SKM-1 treated with dmso at 0.1 percent for 144 hours (cell line): Measurements from ENCODE around the gene MYO9A.
A peak's percentile ranks its signal among the peaks of the same experiment; 100 is the strongest.
"Not testable (repeated sequence)": the region's sequence is repeated elsewhere in the genome, so short reads cannot be mapped to it uniquely, and the experiment has no call there.

ENCODE experiments used
- DNase-seq: peaks from one replicate; lab custom pipeline; 2025; ENCODE audit not compliant: unreplicated experiment; lab: John Stamatoyannopoulos, UW

The MYO9A gene

GRCh38 chr15:72136170-72137051 lies 18.5 kb upstream of the MYO9A start:
- DNase-seq: no peak

- DNase-seq: no peak
Observed at GRCh38 chr15:72135719-72136118, 17.8 kb upstream of the MYO9A start.

DNA sequence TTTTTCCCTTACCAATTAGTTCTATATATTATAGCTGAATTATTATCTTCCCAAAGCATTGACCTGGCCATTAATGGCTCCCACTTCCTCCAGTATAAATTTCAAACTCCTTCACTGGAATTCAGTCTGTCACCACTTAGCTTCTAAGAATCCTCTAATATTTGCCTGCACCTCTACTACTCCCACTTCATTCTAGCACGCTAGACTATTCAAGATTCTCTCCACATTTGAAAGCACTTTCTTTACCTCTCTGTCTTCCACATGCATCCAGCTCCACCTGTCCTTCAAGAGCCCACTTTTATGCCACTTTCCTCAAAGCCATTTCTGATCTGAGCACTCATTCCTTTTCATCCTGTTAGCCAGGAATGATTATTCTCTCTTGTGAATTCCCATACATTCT lies 15.3 kb upstream of the MYO9A start:
- no peak for DNase-seq

GRCh38 chr15:72131922-72132321 lies 14.0 kb upstream of the MYO9A start:
- no peak for DNase-seq

DNA sequence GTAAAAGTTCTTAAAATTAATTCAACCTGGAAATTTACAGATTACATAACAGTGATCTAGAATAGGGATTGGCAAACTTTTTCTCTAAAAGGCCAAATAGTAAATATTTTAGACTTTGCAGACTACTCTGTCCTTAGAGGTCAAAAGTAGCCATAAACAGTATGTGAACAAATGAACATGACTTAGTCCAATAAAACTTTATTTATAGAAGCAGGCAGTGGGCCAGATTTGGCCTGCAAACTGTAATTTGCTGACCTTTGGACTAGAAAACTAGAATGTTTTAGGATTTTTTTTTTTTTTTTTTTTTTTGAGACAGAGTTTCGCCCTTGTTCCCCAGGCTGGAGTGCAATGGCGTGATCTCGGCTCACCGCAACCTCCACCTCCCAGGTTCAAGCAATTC lies 12.3 kb upstream of the MYO9A start:
- no peak for DNase-seq

DNA sequence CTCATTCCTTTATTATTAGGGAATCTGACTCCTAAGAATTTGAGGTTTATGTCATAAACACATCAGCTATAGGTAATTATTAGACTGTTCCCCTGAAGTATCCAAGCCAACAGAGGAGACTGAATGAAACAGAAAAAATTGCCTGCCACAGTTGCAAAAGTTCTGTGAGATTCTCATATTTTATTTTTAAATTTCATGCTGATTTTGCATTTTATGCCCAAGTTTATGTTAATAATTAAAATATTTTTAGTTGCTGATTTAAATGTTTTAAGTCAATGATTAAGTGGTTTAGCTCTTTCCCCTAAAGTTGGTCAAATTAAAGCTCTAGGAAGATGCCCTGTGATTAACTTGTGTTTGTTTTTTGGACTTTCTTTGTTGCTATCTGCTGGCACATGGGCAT lies 10.4 kb upstream of the MYO9A start:
- DNase-seq: no peak

GRCh38 chr15:72127724-72128322 lies 9.9 kb upstream of the MYO9A start:
- no peak for DNase-seq

GRCh38 chr15:72124218-72124617 lies 6.3 kb upstream of the MYO9A start:
- no peak for DNase-seq

GRCh38 chr15:72117486-72118016 lies 399 bp downstream of the MYO9A start:
- DNase-seq: peak; percentile 47

DNA sequence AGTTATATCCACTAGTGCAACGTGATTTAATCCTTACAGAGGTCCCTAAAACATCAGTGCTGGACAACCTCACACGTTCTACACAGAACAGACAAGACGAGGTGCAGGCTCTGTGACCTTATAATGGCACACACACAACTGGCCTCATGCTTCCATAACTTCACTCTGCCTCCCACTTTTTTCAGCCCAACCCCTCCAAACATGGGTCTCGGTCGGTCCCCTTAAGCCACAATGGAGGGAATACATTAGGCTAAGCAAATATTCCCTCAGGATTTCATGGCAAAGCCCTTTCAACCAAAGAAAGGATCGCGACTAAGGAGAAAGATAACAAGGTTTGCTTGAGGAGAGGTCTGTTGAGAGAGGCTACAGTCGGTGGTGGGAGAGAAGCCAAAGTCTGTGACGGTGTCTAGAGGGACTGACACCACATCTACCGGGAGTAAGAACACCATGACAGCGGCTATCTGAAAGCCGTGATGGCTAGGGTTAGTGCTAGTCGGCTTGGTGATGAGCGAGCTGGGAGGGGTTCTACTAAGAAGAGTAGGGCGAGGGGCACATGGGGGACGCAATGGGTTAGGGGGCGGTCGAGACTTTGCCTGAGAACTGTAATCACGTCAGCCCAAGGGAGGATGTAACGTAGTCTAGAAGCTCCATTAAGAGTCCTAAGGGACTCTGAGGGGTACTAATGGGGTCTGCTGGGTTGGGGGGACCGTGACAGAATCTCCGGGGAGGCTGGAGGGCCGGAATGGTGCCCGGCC lies 1.0 kb downstream of the MYO9A start:
- no peak for DNase-seq

DNA sequence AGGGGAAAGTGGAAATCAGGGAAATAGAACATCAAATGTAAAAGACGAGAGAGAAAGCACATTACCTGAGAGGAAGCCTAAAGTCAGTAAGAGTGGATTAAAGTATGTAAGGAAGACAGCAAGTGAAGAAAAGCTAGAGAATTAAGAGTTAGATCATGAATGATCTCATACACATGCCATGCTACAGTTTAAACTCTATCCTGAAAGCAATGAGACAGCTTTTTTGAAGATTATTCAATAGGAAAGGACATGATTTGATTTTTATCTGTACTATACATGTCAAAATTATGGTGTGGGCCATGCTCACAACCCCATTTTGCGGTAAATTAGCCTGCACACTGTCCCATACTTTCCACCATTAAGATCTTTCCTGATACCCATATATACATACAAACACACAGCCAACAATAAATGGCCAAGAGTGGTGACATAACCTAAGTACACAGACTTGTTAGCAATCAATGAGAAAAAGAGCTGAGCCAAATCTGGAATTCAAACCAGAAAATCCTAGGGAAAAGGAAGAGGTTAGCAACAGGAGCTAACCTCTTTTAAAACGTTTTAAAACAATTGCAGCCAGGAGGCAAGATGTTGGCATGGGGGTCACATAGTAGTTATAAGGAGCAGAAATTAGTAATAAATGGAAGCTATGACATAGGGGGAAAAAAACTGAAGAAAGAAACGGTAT lies 4.5 kb downstream of the MYO9A start:
- DNase-seq: no peak

- DNase-seq: no peak
Observed at GRCh38 chr15:72112805-72113204, 5.1 kb downstream of the MYO9A start.

GRCh38 chr15:72112116-72112515 lies 5.8 kb downstream of the MYO9A start:
- no peak for DNase-seq

- DNase-seq: no peak
Observed at GRCh38 chr15:72110355-72110754, 7.6 kb downstream of the MYO9A start.

- DNase-seq: no peak
Observed at GRCh38 chr15:72106068-72106467, 11.9 kb downstream of the MYO9A start.

DNA sequence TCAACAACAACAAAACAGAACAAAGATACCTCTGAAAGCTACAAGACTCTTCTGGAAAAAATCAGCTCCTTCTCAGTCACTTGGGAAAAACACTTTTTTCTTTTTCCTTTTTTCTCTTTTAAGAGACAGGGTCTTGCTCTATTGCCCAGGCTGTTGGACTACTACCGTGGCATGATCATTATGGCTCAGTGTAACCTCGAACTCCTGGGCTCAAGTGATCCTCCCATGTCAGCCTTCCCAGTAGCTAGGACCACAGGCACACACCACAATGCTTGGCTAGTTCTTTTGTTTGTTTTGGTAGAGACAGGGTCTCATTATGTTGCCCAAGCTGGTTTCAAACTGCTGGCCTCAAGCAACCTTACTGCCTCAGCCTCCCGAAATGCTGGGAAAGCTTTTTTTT lies 12.8 kb downstream of the MYO9A start:
- no peak for DNase-seq

- DNase-seq: not testable (repeated sequence)
Observed at GRCh38 chr15:72100551-72100950, 17.4 kb downstream of the MYO9A start.

DNA sequence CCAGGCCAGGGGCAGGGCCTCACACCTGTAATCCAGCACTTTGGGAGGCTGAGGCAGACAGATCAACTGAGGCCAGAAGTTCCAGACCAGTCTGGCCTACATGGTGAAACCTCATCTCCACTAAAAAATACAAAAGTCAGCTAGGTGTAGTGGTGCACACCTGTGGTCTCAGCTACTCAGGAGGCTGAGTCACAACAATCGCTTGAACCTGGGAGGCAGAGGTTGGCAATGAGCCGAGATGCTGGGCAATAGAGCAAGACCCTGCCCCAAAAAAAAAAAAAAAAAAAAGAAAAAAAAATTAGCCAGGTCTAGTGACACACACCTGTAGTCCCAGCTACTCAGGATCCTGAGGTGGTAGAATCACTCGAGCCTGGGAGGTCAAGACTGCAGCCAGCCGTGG lies 18.8 kb downstream of the MYO9A start:
- no peak for DNase-seq

DNA sequence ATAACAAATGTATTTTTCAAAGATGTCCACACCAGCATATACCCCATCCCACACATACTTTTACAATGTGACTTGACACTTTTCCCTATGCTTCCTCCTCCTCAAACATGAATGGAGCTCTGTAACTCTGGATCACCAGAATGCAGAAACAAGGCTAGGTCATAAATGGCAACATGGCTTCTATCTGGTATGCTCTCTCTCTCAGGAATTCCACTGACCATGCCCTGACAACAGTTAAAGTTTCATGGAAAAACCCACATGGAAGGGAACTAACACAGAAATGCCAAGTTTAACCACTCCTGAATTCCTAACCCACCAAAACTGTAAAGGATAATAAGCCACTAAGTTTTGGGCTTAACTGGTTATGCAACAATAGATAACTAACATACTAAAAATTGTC lies 19.9 kb downstream of the MYO9A start:
- no peak for DNase-seq

DNA sequence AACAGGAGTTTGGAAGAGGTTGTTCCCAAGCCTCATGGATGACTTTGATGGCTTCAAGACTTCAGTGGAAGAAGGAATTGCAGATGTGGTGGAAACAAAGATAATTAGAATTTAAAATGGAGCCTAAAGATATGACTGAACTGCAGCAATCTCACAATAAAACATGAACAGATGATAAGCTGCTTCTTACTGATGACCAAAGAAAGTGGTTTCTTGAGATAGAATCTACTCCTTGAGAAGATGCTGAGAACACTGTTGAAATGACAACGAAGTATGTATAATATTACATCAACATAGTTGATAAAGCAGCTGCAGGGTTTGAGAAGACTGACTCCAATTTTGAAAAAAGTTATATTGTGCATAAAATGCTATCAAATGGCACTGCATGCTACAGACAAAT lies 21.2 kb downstream of the MYO9A start:
- no peak for DNase-seq

DNA sequence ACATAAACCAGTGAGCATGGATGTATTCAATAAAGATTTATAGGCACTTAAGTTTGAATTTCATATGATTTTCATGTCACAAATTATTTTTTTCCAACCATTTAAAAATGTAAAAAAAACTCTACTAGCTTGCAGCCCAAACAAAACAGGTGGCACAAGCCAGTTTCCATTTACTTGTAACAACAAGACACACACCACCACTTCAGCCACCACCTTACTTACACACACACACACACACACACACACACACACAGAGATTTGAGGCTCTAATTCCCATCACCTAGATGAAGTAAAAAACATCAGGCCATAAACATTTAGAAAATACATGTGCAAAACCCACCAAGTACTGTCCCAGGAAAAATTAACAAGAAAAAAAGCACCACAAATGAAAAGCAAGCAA lies 25.3 kb downstream of the MYO9A start:
- no peak for DNase-seq
